Upper lobe of right lung (tissue), 1 donor: ENCODE data around the gene FNDC5. TPM values are rescaled to one million over a fixed set of nuclear protein-coding genes. Genes with fewer than 3 reads are reported as not detected.
A peak's percentile ranks its signal among the peaks of the same experiment; 100 is the strongest.

Source experiments
- ATAC-seq: fragments of 200-7000 bp; cut with Tn5 transposase; one replicate; pipeline ENCODE4 v1.9.1; 2020; ENCODE audit warnings: mild to moderate bottlenecking, moderate library complexity
- DNase-seq: peaks from one replicate; pipeline ENCODE4 v3.0.0-alpha.2; 2020
- H3K27ac ChIP-seq: fragments of 200-600 bp; one replicate; pipeline ENCODE4 v1.8.0; 2022
- H3K27me3 ChIP-seq: fragments of 200-600 bp; one replicate; pipeline ENCODE4 v1.8.0; 2022; ENCODE audit warnings: mild to moderate bottlenecking
- H3K36me3 ChIP-seq: fragments of 200-600 bp; one replicate; pipeline ENCODE4 v1.8.0; 2022
- H3K4me1 ChIP-seq: fragments of 200-600 bp; one replicate; pipeline ENCODE4 v1.8.0; 2022
- H3K4me3 ChIP-seq: fragments of 200-600 bp; one replicate; pipeline ENCODE4 v1.8.0; 2022; ENCODE audit warnings: mild to moderate bottlenecking
- H3K9me3 ChIP-seq: fragments of 200-600 bp; one replicate; pipeline ENCODE4 v1.8.0; 2022
- intact Hi-C: fragments of 100-400 bp; cut with DNase I; formaldehyde crosslinking; loops from one replicate; pipeline ENCODE4 v1.11.0; 2022
- total RNA-seq: library from RNA; stranded (reverse); fragmentation: NEBNext Ultra II Directional; extraction: Animal tissue kit (Norgen Biotek cat#: 25700); gene quantifications from one replicate; pipeline ENCODE4 v1.2.1, GENCODE V29; 2021
- TF ChIP-seq, protein P1 (sequence below): fragments of 200-600 bp; IDR thresholded peaks from one replicate; pipeline ENCODE4 v1.8.0; 2022; ENCODE audit warnings: antibody characterized with exemption
- donor health status: DM: no; HTN: yes; CAD: no; lungs with severe emphysema.

FNDC5 gene
- total RNA-seq, 1 donor from 2014 or later, result 1.5 TPM

DNA sequence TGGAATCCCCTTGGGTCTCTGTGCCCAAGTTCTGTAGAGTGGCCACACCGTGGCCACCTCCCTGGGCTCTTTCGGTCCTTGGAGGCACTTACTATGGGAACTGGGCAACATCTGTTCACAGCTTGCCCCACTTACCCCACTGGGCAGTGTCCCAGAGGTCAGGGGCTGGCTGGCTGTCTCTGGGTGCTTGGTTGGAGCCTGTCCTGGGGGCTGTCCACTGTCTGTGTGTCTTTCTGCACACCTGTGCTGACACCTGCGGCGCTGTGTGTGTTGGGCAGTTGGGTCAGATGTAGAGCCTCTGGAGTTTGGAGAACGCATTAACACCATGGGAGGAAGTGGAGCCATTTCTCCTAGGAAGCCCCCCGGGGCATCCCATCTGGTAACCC is 31.8 kb upstream of the FNDC5 start:
- ATAC-seq (no peak), DNase-seq (peak; percentile 58)
- TF ChIP-seq, protein P1, sequence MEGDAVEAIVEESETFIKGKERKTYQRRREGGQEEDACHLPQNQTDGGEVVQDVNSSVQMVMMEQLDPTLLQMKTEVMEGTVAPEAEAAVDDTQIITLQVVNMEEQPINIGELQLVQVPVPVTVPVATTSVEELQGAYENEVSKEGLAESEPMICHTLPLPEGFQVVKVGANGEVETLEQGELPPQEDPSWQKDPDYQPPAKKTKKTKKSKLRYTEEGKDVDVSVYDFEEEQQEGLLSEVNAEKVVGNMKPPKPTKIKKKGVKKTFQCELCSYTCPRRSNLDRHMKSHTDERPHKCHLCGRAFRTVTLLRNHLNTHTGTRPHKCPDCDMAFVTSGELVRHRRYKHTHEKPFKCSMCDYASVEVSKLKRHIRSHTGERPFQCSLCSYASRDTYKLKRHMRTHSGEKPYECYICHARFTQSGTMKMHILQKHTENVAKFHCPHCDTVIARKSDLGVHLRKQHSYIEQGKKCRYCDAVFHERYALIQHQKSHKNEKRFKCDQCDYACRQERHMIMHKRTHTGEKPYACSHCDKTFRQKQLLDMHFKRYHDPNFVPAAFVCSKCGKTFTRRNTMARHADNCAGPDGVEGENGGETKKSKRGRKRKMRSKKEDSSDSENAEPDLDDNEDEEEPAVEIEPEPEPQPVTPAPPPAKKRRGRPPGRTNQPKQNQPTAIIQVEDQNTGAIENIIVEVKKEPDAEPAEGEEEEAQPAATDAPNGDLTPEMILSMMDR, result no peak
- Histone ChIP-seq H3K4me1 (peaks cover 4% of the 10 kb centered on the region), H3K27me3 (peaks cover 10% of the 10 kb centered on the region), H3K27ac (no peak overlapping the region), H3K4me3 (no peak overlapping the region), H3K36me3 (no peaks in the 10 kb centered on the region), H3K9me3 (no peaks in the 10 kb centered on the region)
- intact Hi-C loops, result no loop called here

DNA sequence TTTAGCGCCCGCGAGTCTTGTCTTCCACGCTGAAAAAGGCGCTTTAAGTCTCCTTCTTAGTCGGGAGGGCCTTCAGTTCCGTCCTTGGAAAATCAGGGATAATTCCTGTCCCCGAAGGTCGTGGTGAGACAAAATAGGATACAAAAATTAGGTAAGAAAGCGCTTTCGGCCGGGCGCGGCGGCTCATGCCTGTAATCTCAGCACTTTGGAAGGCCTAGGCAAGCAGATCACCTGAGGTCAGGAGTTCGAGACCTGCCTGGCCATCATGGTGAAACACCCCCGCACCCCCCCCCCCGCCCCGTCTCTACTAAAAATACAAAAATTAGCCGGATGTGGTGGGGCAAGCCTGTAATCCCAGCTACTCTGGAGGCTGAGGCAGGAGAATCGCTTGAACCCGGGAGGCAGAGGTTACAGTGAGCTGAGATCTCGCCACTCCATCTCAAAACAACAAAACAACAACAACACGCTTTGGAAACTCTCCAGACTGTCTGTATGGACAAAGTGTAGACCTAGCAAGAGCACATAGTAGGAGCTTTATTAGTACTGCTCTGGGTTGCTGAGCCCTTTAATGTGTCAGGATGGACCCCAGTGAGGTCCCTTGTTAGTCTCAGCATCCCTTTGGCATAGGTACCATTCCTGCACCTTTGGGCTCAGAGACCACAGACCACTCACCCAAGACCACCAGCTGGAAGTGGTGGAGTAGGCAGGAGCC is 31.3 kb upstream of the FNDC5 start:
- Histone ChIP-seq H3K36me3 (no peaks in the 10 kb centered on the region), H3K4me3 (peak overlapping the region; percentile 58), H3K27ac (no peak overlapping the region), H3K4me1 (peaks cover 4% of the 10 kb centered on the region), H3K27me3 (peaks cover 10% of the 10 kb centered on the region), H3K9me3 (no peaks in the 10 kb centered on the region)
- TF ChIP-seq, protein P1, result no peak
- intact Hi-C loops, result no loop called here
- peak; percentile 54 for DNase-seq
- ATAC-seq, result no peak

DNA sequence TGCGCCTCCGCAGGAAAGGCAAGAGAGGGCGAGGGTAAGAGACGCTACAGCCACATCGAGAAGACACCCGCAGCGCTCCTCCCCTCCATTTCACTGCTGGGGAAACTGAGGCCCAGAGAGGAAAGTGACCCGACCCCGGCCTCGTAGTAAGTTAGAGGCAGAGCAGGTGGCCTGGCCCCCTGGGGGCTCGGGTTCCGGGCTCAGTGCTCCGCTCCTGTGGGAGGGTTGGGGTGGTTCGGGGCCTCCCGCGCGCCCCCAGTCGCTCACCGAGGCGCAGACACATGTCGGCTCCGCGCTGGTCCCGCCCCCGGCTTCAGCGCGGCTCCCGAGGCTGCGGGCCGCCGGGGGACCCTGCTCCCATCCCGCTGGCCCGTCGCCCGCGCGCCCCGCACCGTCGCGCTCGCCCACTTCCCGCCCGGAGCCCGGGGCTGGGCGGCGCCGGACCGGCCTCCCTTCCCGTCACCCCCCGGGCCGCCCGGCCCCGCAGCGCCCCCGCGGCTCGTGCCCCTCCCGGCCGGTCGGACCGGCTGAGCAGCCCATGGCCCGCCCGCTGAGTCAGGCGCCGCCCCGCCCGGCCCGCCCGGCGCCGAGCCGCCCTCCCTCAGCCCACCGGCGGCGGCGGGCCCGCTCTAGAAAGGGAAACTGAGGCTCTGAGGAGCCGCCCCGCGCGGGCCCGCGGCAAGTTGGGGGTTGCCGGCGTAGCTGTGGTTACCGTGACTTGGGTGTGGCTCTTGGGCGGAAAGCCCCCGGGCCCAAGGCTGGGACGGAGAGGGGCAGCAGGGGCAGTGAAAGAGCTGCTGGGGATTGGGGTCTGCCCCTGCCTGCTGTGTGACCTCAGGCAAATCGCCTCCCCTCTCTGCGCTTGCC is 30.5 kb upstream of the FNDC5 start, which contains the start of gene TMEM54:
Gene TMEM54, minus strand, starts transcription at position 434 of the 867 bp plus-strand sequence. Its CDS starts 151 bp downstream, at position 283.
- intact Hi-C loops, result no loop called here
- Histone ChIP-seq H3K4me3 (peak within 1 kb of the TSS; percentile 60), H3K9me3 (no peaks in the 10 kb centered on the region), H3K4me1 (peaks cover 4% of the 10 kb centered on the region), H3K27me3 (peaks cover 10% of the 10 kb centered on the region), H3K27ac (no peak within 1 kb of the TSS), H3K36me3 (no peaks in the 10 kb centered on the region)
- DNase-seq, result peak; percentile 87
- ATAC-seq, result peak; percentile 91
- TF ChIP-seq, protein P1, result no peak

DNA sequence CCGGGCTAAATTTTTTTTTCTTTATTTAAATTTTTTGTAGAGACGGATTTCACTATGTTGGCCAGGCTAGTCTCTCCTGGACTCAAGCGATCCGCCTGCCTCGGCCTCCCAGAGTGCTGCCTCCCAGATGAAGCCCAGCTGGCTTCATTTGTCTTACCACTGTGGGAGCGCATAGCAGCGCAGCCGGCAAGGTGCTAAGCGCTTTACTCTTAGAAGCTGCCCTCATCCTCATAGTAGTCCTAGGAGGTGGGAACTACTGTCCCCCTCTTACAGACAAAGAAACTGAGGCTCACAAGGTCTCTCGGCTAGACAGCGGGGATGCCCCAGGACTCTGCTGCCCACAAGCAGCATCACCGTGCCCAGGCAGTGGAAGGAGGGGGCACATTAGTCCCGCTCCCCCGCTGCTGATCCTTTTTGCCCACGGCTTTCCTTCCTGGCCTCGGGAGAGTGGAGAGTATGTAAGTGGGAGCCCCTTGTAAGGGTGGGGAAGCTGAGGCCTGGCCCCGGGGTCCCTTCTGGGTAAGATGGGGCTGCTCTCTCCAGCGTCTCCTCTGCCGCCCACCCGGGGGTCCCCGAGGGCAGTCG is 29.8 kb upstream of the FNDC5 start:
- H3K27me3 ChIP-seq, result peaks cover 10% of the 10 kb centered on the region
- no peak overlapping the region for H3K27ac ChIP-seq
- H3K9me3 ChIP-seq, result no peaks in the 10 kb centered on the region
- H3K36me3 ChIP-seq, result no peaks in the 10 kb centered on the region
- TF ChIP-seq, protein P1, result no peak
- DNase-seq (peak; percentile 46), ATAC-seq (no peak)
- peaks cover 4% of the 10 kb centered on the region for H3K4me1 ChIP-seq
- intact Hi-C loops, result no loop called here
- peak overlapping the region; percentile 60 for H3K4me3 ChIP-seq

DNA sequence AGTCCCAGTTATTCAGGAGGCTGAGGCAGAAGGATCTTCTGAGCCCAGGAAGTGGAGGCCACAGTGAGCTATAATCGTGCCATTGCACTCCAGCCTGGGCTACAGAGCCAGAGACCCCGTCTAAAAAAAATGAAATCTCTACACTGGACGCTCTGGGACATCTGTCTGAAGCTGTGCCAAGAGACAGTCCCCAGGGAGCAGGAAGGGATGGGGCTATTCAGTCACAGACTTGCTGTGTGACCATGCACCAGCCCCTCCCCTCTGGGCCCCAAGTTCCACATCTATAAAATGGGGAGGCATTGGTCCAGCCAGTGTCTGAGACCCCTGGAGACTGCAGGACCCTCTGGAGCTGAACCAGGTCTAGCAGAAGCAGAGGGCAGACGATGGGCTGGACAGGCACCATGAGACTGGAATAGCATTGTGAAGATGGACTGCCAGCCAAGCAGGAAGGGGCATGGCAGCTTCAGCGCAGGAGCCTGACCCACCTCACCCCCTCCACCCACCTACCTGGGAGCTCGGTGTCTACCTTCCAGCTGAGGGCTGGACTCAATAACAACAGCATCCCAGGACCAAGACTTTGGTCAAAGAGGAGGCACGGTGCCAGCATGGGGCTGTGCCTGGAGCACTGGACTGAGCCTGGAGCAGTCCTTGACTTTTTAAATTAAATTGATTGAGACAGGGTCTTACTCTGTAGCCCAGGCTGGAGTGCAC is 29.0 kb upstream of the FNDC5 start:
- ATAC-seq, result no peak
- Histone ChIP-seq H3K4me3 (no peak overlapping the region), H3K9me3 (no peaks in the 10 kb centered on the region), H3K27me3 (peaks cover 10% of the 10 kb centered on the region), H3K4me1 (peaks cover 4% of the 10 kb centered on the region), H3K27ac (no peak overlapping the region), H3K36me3 (no peaks in the 10 kb centered on the region)
- DNase-seq, result peak; percentile 47
- intact Hi-C loops, result no loop called here
- TF ChIP-seq, protein P1, result no peak
